HFF-Myc (cell line): Measurements from ENCODE around the gene RAB27A.

ENCODE experiments used
- DNase-seq: peaks from one replicate; pipeline ENCODE4 v3.0.0-alpha.2; 2011; ENCODE audit warnings: low read depth; ENCODE audit errors: extremely low read depth
- H3K4me3 ChIP-seq: replicated peaks from 2 replicates; pipeline ENCODE4 v1.5.1; 2011; ENCODE audit warnings: low read depth, mild to moderate bottlenecking, control low read depth, low read length
- CTCF ChIP-seq: IDR thresholded peaks from 2 replicates; pipeline ENCODE4 v1.5.1; 2012; ENCODE audit warnings: mild to moderate bottlenecking, low read depth, low read length, control low read depth; ENCODE audit errors: missing control alignments

The RAB27A gene

GRCh38 chr15:55224892-55225291 is 64.7 kb downstream of the RAB27A start:
- no peak overlapping the region for H3K4me3 ChIP-seq
- TF ChIP-seq CTCF = no peak
- no peak for DNase-seq

GRCh38 chr15:55222588-55222987 is 67.0 kb downstream of the RAB27A start:
- DNase-seq = no peak
- no peak for TF ChIP-seq CTCF
- no peak overlapping the region for H3K4me3 ChIP-seq

- no peak overlapping the region for H3K4me3 ChIP-seq
- no peak for TF ChIP-seq CTCF
- peak; percentile 50 for DNase-seq
These were observed 68.3 kb downstream of the RAB27A start for GRCh38 chr15:55221090-55222011.

GRCh38 chr15:55220606-55221005 is 69.0 kb downstream of the RAB27A start:
- TF ChIP-seq CTCF = no peak
- DNase-seq = no peak
- H3K4me3 ChIP-seq = no peak overlapping the region

GRCh38 chr15:55218056-55218455 is 71.6 kb downstream of the RAB27A start:
- no peak for TF ChIP-seq CTCF
- H3K4me3 ChIP-seq = no peak overlapping the region
- no peak for DNase-seq

- no peak for DNase-seq
- TF ChIP-seq CTCF = no peak
- no peak overlapping the region for H3K4me3 ChIP-seq
These were observed 85.1 kb downstream of the RAB27A start for GRCh38 chr15:55204464-55204863.
